HG02938 (cell line): ENCODE measurements around the gene MGAT1.
"Not testable (repeated sequence)": the region's sequence is repeated elsewhere in the genome, so short reads cannot be mapped to it uniquely, and the experiment has no call there.

ENCODE experiments used
- ATAC-seq: cut with Tn5 transposase; IDR thresholded peaks from one replicate; pipeline ENCODE4 v1.9.1; 2021; ENCODE audit warnings: mild to moderate bottlenecking, moderate library complexity; ENCODE audit not compliant: unreplicated experiment

Gene MGAT1

DNA sequence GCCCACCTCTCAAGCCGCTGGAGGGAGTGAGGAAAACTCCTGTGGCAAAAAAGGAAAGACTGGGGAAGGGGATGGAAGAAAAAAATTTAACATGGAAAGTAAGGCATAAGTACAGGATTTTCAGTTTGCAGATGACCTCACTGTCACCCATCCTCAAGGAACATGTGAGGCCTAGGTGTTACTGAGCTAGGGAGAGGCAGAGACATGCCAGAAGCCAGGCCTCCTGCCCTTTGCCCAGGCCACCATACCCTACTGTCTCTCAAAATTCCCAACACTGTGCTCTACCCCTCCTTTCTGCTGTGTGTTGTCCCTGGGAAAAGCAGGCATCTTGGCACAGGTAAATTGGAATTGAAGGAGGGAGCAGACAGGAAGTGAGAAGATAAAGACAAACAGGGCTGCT lies 4.4 kb upstream of the MGAT1 start:
- ATAC-seq = no peak

DNA sequence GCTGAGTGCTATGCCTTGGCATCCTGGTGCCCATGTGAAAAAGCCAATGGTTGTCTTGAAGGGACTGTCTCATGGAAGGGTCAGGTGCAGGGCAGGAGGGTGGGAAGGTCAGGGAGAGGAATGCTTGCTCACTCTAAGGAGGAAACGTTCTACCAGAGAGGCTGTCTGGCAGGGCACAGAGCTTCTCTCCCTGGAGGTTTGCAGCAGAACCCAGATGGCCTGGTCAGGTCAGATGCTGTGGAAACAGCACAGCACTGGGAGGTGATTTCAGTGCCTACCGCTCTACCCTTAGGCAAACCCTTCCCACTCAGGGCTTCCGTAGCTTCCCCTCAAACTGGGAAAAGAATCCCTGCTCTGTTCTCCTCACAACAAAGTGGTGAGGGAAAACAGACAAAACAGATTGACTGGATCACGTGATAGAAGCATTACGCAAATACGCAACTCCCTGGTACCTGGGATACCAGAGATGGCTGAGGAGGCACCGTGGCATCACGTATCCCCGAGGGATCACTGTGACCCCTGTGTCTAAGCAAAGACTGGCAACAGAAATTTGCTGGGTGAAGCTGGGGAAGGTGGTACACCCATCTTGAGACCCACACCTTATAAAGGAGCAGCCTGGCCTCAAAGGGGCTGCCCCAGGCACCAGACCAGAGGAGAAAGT lies 3.9 kb upstream of the MGAT1 start:
- no peak for ATAC-seq

DNA sequence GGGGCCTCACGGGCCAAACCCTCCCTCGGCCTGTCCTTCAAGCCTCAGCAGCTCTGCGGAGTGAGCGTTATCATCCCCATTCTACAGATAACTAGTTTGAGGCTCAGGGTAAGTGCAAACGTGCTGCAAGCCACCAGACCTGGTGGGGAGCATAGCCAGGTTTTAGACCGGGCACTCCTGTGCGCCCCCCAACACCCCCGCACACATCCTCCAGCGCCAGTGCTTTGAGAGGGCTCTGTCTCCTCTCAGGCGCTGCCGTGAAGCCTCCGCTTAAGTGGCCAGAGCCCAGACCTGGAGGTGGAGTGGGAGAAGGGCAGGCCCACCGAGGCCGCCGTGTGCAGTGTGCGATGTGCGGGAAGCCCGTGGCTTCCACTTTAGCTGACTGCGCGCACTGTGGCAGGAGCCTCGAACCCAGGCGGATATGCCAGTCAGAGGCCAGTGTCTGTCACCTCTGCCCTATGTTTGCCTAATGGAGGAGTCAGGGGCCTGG lies 1.6 kb upstream of the MGAT1 start:
- ATAC-seq = no peak

DNA sequence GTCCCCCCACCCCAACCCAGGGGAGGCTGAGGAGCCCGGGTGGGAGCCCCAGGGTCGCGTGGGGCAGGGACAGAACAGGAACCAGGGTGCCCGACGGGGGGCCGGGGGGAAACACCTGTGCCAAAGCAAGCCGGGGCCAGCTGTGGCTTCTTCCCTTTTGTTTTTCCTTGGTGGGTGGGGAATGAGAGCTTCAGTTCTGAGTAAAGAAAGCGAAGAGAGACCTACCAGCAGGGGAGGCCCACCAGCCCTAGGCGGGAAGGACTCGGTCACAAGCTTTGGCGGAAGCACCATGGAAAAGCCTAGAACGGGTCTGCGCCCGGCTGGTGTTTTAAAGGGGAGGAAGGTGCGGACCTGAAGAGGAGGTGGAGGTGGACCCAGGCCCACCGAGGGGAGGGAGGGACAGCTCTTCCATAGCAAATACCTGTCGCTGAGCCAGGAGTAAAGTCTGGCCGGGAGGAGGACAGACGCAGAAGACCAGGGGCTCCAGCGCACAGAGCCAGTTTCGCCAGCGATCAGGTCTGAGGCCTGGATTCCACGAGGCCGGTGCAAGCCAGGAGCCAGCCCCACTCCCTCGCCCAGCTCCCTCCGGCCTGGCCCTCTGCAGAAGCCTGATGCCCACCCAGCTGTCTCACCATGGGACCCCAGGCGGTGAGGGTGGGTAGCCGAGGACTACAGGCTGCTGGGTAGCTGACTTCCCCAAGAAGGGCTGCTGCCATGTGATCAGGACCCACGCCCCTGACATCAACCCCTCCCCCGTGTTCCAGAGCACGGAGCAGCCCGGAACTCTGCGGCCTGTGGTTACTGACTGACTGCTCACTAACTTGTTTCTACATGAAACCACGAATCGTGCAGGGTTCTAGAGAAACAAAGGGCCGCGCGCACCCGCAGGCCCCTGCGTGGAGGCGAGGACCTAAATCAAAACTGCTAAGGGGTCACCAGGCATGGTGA lies 849 bp upstream of the MGAT1 start:
- peak; percentile 67 for ATAC-seq

DNA sequence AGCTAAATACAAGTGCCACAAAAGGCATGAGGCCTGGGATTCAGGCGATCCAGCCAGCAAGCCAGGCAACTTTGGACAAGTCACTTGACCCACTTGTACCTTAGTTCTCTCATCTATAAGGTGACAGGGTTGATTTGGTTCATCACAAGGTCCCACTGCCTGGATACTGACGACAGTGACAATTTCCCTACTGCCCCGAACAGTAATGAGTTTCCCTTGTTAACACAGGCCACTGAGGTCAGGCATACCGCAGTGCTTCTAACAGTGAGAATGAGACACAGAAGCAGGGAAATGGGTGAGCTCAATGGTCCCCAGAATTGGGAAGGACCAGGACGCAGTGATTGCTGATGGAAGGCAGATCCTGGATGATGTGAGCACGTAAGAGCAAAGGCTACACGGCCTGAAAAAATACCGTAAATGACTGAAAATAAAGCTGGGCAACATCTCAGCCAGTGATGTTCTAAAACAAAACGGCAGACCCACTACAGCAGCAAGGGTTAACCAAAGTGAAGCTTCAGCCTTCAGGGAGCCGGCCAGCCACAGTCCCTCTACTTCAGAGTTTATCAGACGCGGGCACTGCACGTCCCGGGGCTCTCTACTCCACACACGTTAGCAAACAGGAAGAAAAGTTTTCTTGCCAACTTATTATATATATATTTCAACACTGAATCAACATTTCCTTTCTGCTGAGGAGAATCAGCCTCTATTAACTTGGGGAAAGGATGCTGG lies 846 bp downstream of the MGAT1 start:
- no peak for ATAC-seq

DNA sequence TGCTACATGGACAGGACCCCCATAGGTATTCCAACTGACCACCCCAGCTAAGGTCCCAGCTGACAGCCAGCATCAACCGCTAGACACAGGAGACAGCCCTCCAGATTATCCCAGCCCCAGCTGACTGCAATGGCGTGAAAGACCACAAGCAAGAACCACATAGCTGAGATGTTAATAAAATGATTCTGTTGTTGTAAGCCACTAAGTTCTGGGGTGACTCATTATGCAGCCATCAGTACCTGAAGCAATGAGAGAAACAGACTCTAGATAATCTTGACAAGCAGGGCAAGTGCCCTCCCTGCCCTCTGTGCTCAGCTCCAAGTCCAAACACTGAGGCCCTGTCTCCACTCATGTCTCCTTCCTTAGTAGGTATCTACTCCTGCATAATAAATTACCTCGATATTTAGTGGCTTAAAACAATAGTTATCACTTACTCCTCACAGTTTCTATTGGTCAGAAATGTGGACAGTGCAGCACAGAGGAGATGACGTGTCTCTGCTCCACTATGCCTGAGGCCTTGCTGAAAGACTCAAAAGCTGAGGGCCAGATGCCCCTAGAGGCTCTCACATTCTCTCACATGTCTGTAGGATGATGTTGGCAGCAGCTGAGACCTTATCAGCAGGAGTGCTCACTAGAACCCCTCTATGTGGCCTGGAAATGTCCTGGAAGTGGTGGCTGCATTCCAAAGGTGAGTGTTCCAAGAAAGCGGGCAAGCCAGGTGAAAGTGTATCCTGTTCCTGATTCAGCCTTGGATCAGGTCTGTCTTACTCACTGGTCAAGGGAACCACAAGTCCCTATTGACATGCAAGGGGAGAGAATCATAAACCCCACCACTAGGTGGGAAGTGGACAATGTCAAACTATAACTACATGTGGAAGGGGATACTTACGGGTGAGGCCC lies 2.5 kb downstream of the MGAT1 start:
- no peak for ATAC-seq

DNA sequence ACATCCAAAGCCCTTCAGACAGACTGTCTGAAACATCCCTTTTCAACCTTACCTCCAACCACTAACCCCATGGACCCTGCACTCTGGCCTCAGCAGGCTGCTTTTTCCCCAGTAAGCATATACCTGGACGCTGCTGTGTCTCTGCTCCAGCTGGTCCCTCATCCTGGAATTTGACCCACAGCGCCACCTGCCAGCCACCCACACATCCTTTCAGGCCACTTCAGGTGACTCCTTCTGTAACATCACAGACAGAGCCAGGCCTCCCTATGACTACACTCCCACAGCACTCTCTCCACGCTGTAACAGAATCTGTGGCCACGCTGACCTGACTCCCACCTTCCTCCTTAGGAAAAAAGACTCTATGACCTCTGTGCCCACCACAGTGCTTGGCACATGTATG lies 3.4 kb downstream of the MGAT1 start:
- ATAC-seq = no peak

DNA sequence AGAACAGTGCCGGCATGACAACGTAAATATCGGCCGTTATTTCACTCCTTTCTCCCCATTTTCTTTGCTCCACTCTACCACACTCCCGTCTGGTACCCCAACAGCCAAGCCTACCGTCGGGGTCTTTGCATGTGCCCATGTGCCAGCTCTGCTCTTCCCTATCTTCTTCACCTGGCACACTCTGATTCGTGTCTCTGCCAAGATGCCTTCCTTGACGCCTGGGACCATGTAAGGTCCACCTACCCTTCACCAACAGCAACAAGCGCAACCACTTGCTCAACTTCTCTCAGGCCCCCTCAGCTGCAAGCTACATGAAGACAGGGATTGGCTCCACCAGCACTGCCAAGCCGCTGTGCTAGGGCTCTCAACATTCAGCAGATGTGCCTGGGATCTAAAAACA lies 4.4 kb downstream of the MGAT1 start:
- no peak for ATAC-seq

DNA sequence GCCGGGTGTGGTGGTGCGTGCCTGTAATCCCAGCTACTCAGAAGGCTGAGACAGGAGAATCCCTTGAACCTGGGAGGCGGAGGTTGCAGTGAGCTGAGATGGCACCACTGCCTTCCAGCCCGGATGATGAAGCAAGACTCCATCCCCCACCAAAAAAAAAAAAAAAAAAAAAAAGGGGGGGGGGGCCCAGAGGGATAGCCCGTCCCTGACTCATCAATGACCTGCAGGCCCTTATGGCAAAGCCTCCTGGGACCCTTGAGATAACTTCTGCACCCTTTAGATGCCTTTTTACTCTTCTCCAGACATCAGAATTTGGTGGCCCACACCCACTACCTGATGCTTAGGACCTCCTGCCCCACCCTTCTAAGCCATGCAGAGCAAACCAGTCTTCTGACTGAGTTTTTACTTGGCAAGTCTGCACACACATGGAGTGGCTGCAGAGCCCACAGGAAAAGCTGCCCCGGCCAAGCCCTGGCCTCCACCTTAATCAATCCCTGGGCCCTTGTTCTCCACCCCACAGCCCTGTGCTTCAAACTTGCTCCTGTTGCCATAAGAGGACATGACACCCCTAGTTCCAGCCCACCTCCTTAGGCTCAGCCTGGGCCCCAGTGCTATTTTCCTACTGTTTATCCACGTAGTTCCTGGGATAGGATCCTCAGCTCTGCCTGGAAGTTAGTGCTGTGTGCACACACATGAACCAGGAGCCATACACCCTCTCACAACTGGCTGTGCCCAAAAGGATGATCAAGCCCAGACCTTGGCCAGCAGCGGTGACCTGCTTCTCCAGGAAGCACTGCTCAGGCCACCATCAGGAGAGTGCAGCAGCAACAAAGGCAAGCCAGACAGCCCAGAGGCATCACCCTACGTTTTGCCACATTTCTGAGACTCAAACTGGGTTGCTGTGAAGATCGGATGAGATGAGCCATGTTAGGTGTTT lies 5.1 kb downstream of the MGAT1 start:
- no peak for ATAC-seq

DNA sequence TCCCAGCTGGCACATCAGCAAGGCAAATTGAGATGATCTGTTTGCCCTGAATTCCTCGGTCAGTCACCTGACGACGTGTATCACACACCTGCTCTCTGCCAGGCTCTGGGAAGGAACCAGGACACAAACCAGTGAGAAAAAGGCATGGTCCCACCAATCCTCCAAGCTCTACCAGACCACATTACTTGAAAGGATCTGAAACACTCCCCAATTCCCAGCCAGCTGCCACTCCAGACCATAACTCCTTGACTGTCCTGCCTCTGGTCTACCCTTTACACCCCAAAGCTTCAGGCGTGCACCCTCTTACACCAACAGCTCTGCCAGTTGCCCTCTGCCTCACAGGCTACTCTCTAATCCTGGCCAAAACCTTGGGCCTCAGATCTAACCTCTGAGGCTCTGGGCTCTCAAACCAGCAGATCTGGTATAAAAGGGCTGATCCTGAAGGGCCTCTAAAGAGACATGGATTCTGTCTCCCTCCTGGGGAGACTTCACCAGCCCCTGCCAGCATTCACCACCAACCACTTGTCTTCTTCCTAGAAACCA lies 6.8 kb downstream of the MGAT1 start:
- no peak for ATAC-seq

DNA sequence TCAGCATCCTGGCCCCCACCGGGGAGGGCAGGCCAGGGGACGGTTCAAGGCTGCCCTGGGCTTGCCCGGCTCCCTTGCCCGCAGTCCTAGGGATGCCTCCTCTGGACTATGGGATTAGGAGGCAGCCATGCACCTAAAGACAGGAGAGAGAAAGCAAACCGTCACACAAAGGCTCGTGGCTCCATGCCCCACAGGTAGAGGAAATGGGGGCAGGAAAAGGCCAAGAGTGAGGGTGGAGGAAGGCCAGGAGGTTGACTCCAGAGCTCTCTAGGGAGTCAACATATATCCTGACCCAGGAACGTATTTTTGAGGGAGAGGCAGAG lies 9.7 kb downstream of the MGAT1 start:
- ATAC-seq = no peak

DNA sequence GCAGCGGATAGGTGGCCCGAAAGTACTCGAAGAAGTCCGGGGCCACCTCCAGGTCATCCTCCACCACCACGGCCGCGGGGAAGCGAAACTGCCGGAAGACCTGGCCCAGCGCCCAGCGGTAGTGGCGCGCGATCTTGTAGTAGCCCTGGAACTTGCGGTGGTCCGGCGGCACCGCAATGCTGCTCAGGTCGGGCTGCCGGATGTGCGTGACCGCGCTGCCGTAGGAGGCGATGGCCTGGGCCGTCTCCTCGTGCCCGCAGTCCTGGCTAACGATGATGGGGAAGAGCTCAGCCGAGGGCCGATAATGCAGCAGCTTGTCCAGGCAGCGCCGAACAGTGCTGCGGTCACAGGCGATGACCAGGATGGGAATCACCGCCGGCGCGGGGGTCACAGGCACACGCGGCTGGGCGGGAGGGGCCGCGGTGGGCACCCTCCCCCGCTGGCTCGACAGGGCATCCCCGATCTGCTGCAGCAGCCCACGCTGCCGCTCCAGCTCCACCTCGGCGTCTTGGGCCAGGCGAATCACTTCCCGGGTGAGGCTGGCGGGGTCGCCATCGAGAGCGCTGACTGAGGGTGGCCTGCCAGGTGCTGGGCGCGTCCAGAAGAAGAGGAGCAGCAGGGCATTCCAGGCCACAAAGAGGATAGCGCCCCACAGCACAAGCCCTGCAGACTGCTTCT lies 10.2 kb downstream of the MGAT1 start:
- ATAC-seq = no peak

DNA sequence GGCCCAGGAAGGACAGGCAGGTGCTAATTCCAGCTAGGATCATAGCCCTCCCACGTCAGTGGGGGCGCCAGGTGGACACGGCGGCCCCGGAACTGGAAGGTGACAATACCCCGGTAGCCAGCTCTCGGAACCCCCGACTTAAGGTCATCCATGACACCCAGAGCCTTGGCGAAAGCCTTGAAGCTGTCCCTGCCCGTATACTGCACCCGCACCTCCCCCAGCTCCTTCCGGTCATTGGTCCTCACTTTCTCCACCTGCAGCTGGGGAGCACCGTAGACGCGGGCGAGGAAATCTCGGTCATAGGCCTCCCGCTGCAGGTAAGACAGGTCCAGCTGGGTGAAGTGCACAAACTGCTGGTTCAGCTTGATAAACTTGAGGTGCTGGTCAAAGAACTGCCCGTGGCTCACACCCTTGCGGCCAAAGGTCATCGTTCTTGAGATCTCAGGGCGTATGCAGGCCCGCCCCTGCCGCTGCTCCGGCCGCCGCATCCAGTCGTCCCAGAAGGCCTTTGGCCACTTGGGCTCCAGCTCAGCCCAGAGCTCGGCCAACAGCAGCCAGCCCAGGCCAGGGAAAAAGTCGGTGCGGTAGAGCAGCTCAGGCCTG lies 10.9 kb downstream of the MGAT1 start:
- ATAC-seq = no peak

DNA sequence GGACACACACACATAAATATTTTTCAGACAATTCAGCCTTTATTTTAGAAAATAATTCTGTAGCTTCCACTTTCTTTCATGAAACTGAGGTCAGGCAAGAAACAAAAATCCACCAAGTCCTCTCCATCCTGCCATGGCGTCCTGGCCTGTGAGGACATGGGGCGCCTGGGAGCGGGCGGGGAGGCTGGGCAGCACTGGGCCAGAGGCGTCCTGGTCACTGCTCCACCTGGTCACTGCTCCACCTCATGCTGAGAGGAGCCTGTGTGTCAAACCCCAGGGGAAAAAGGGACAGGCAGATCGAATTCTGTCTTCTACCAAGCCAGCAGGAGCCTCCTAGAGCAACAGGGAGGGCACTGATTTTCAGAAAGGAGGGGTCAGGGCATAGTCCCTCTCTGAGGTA lies 12.1 kb downstream of the MGAT1 start:
- no peak for ATAC-seq

DNA sequence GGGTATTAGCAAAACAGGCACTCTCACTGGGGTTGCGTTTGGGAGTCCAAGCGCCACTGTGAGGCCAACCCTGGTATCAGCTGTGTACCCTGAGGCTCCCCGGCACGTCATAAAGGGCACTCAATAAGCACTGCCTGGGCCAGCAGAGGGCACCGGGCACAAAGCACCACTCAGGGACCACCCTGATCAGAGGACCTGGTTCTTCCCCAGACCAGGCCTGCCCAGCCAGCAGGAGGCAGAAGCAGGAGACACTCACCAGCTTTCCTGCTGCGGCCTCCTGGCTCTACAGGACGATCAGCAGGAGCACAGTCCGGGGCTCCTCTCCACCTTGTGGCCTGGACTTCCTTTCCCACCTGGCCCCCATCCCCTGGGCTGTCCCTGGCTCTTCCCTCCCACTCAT lies 12.6 kb downstream of the MGAT1 start:
- ATAC-seq = no peak

DNA sequence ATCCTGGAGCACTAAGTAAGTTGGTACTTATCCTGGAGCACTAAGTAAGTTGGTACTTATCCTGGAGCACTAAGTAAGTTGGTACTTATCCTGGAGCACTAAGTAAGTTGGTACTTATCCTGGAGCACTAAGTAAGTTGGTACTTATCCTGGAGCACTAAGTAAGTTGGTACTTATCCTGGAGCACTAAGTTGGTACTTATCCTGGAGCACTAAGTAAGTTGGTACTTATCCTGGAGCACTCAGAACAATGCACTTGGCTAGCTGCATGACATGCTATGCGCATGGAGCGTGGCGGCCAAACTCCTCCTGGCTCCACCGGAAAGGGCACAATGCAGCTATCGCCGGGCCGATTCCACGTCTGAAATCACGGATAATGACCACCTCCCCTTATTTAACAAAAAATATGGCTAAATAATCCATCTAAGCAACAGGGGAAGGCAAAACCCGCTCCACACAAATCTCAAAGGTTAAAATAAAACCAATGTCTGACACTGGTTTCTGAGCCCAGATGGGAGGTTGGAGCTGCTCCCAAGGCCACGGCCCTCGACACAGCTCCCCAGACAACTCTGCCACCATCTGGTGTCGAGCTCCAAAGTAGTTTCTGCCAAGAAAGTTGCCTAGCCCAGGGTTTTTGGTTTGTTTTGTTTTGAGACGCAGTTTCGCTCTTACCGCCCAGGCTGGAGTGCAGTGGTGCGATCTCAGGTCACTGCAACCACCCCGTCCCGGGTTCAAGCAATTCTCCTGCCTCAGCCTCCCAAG lies 13.8 kb downstream of the MGAT1 start:
- not testable (repeated sequence) for ATAC-seq

DNA sequence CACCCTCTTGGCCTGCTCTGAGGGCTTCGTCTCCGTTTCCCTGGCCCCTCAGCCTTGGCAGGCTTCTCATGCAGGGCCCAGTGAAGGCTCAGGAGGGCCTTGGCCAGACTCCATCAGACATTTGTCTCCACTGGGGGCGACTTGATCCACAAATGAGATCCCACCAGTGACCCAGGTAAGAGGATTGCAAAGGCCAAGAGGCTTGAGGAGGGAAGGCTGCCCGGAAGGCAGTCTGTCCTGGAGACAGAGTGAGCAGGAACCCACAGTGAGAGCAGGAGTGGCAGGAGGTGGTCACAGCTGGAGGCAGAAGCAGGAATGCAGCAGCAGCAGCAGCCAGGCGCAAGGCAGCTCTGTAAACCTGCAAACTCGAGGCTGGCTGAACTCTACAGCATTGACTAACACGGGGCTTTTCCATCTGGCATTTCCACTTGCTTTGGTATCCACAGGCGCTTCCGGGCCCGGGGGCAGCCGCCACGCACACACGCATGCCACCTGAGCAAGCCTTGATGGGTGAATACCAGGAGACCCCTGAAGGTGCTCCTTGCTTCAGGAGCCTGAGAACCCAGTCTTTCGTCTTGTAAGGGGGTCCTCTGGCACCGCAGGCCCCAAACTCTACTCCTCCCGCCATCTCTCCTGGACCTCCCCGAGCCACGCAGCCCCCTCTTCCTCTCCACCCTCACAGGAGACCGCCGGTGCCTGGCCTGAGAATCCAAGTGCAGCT lies 14.7 kb downstream of the MGAT1 start:
- ATAC-seq = no peak
